H1 (cell line): ENCODE results near the gene C2orf76. TPM values are rescaled to one million over a fixed set of nuclear protein-coding genes. Genes with fewer than 3 reads are reported as not detected.

Source experiments
- ASH2L ChIP-seq: fragments of 200-600, 300-600 bp; sonication (generic); IDR thresholded peaks from one replicate; pipeline ENCODE4 v1.7.1; 2017; ENCODE audit warnings: low read length
- polyA plus RNA-seq, 7 experiments: library from polyadenylated mRNA; depleted of rRNA in 3 of 7; stranded (reverse) in 5 of 7; unstranded in 2 of 7; fragments of >200 nt in 5 of 7; fragments of 200-250 nt in 2 of 7; gene quantifications; 1 replicate in 5 of 7; 2 replicates in 1 of 7; 4 replicates in 1 of 7; pipeline versions ENCODE4 v1.2.1 to v1.2.3, GENCODE V29; 2011 to 2013; ENCODE audit warnings: missing spikeins in 2 of 7, mixed read lengths in 2 of 7
- total RNA-seq: library from RNA; stranded (reverse); fragmentation: NEBNext Ultra II Directional; extraction: Animal tissue kit (Norgen Biotek cat#: 25700); gene quantifications from 2 replicates; pipeline ENCODE4 v1.2.1, GENCODE V29; 2021

C2orf76 gene
- total and polyA plus RNA-seq, 2 of the 8 experiments (the other 6 are each of a cell fraction or from before 2014, with no cell fraction given): 4.4 to 5.0 TPM

DNA sequence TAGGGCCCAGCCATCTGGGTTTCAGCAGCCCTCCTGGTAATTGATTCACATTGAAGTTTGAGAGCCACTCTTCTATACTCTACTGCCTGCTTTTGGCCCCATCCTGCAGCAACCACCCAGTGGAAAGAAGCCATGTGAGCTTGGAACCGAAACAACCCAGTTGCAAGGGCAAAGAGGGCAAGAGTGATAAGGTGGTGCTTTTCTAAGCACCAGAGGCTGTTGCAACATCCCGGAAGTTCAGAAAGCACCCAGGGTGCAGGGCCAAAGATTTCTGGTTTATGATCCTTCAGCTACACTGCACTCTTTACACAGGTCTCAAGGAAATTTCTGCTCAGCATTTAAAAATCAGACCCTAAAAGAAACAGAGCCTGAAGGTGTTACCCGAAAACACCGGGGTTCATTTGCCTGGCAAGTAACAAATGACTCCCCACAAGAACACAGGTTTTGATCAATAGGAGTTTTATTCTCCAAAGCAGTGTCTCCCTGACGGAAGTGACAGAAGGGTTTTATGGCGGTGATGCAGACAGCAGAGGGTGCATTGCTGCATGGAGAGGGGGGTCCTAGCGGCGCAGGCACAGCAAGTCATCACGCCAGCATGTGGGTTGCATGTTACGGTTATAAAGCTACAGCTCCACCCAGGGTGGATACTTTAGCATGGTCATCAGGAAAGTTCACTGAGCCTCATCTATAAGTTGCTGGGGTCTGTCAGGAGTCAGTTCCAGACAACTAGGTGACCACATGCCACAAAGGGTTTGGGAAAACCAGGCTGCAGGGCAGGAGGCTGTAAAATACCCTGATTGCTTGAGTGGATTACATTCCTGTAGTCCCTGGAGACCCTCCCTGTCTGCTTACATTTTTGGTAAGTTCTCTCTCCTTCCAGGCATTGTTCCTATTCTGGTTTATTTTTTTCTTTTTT is 36.3 kb upstream of the C2orf76 start (continued):
- TF ChIP-seq ASH2L: no peak
